ENCODE measurements around the gene CD2. TPM values are rescaled to one million over a fixed set of nuclear protein-coding genes. Genes with fewer than 3 reads are reported as not detected.
A peak's percentile ranks its signal among the peaks of the same experiment; 100 is the strongest.

The CD2 gene
- total and polyA plus RNA-seq, 5 experiments from 2014 or later = 178 to 240 (median 197) TPM

DNA sequence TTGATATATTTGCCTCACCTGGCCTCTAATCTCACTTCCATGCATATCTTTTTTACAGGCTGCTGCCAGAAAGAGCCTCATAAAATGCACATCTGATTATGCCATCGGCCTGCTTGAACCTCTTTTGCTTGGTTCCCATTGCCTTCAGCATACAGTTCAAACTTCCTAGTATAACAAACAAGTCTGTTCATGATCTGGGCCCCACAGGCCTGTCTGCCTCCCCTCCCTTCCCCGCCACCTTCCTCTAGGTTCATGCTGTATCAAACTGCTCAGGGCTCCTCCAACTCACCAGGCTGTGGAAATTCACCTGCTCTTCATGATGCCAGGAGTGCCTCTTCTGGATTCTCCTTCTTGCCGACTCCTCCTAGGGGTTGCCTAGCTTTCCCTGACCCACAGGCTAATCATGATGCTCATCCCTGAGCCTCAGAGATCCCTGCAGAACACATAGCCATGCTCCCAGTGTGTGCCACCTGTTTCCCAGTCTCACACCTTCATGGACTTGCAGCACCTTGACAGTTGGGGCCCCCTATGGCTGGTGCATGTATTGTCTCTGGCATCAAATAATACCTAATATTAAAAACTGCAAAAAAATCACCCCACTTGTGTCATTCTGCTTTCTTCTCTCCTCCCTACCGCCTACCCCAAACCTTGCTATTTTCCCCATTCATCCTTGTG, 33.7 kb upstream of the CD2 start:
- peaks cover 0 to 4% (median 0%) of the 10 kb centered on the region in 9 donors for H3K9me3 Mint-ChIP-seq
- H3K27me3 Mint-ChIP-seq = peaks cover 0 to 2% (median 0%) of the 10 kb centered on the region in 5 donors
- H3K4me1 Mint-ChIP-seq = peaks cover 0 to 4% (median 2%) of the 10 kb centered on the region in 4 donors
- no peak overlapping the region for H3K27ac Mint-ChIP-seq
- POLR2A ChIA-PET = no interaction called here
- no peak overlapping the region for H3K4me3 Mint-ChIP-seq
- no peak for DNase-seq
- peaks cover 0 to 3% (median 0%) of the 10 kb centered on the region in 3 donors for H3K36me3 Mint-ChIP-seq
- ATAC-seq = no peak

DNA sequence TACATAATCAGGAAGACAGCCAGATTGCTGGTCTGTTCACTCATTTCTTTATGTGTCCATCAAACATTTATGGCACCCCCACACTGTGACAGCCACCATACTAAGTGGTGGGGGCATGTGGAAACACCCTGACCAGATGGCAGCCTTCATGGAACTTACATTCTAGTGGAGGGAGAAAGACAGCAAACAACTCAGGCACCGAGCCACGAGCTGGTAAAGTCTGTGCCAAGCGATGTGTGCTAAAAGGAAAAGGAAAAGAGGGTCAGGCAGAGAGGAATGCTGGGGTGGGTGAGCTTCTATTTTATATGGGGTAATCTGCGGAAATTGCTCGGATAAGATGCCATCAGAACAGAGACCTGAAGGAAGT, 33.2 kb upstream of the CD2 start:
- H3K27me3 Mint-ChIP-seq = peaks cover 0 to 1% (median 0%) of the 10 kb centered on the region in 5 donors
- ATAC-seq (no peak), DNase-seq (no peak)
- H3K4me1 Mint-ChIP-seq = peaks cover 2 to 4% (median 2%) of the 10 kb centered on the region in 4 donors
- H3K27ac Mint-ChIP-seq = no peak overlapping the region
- peaks cover 0 to 3% (median 0%) of the 10 kb centered on the region in 3 donors for H3K36me3 Mint-ChIP-seq
- no peak overlapping the region for H3K4me3 Mint-ChIP-seq
- H3K9me3 Mint-ChIP-seq = peaks cover 0 to 4% (median 0%) of the 10 kb centered on the region in 9 donors
- POLR2A ChIA-PET = no interaction called here

DNA sequence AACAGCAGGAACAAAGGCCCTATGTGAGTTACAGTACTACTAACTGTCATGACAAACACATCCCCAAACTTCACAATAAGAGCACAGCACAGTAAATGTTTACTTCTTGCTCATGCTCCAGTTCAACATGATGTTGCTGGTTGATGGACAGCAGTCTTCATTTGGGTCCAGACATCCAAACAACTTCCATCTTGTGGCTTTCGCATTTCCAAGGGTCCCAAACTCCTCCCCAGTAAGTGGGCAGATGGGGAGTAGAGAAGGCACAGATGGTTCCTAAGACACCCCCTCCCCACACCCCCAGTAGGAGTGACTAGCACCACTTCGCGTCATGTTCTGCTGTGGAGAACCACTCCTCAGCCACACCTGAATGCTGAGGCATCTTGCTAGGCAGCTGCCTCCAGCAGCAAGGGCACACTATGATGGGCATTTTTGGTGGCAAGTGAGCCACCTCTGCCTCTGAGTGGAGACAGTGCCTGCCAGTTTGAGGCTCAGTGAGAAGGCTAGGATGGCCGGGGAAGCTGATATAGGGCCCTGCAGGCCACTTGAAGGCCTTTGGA, 32.7 kb upstream of the CD2 start:
- ATAC-seq (no peak), DNase-seq (no peak)
- POLR2A ChIA-PET = no interaction called here
- no peak overlapping the region for H3K27ac Mint-ChIP-seq
- no peak overlapping the region for H3K4me3 Mint-ChIP-seq
- peaks cover 0 to 4% (median 0%) of the 10 kb centered on the region in 9 donors for H3K9me3 Mint-ChIP-seq
- no peaks in the 10 kb centered on the region for H3K27me3 Mint-ChIP-seq
- peaks cover 0 to 3% (median 0%) of the 10 kb centered on the region in 3 donors for H3K36me3 Mint-ChIP-seq
- peaks cover 3 to 7% (median 5%) of the 10 kb centered on the region in 4 donors for H3K4me1 Mint-ChIP-seq

DNA sequence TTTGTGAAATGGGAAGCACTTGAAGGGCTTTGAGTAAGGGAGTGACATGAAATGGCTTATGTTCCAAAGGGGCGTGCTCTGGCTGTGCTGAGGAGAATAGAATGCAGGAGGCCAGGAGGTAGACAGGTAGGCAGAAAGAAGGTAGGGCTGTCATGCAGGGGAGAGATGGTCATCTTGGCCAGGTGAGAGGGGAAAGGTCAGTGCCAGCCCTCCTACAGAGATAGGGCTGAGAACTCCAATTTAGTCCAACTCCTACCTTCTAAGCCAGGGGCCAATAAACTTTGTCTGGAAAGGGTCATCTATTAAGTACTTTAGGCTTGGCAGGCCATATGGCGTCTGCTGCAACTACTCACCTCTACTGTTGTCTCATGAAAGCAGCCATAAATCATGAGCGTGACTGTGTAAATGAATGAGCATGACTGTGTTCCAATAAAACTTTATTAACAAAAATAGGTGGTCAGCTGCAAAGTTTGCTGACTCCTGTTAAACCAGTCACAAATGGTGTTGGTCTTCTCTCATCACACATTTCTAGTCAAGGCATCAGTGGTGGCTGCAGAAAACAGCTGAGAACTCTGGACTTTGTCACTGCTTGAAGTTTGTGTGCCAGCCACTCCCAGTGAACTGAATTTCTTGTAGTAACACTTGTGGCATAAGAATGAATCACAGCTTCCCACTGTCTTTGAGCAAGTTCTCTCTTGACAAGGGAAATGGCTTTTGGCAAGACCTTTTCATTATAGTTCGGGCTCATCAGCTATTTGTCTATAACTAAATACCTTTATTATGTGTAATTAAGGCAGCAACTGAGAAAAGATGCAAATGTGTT, 32.0 kb upstream of the CD2 start:
- H3K36me3 Mint-ChIP-seq = peaks cover 0 to 3% (median 0%) of the 10 kb centered on the region in 3 donors
- H3K4me3 Mint-ChIP-seq = no peak overlapping the region
- H3K4me1 Mint-ChIP-seq = peaks cover 9 to 13% (median 10%) of the 10 kb centered on the region in 4 donors
- ATAC-seq = no peak
- H3K27me3 Mint-ChIP-seq = no peaks in the 10 kb centered on the region
- H3K27ac Mint-ChIP-seq = no peak overlapping the region
- POLR2A ChIA-PET = no interaction called here
- DNase-seq = no peak
- peaks cover 0 to 4% (median 0%) of the 10 kb centered on the region in 9 donors for H3K9me3 Mint-ChIP-seq

DNA sequence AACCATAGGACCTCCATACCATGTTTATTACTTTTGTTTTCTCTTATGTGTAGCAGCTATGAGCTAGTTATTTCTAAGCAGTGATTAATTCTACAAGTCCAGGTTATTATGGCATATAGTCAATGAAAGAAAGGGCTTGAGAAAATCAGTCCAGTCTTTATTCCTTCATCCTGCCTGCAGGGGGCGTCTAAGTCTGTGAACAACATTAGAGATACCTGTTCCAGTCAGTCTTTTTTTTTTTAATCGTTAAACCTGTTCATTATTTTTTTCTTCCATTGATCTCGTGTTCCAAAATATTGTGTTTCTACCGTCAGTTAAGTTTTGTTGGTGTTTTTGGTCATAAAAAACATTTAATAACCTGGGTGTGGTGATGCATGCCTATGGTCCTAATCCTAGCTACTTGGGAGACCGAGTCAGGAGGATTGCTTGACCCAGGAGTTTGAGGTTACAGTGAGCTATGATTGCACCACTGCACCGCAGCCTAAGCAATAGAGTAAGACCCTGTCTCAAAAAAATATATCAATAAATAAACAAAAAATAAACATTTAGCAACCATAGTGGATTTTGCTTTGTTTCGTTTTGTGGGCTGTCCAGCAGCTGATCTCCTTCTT, 29.4 kb upstream of the CD2 start:
- Mint-ChIP-seq H3K27ac (no peak overlapping the region), H3K27me3 (no peaks in the 10 kb centered on the region), H3K4me1 (peaks cover 9 to 14% (median 10%) of the 10 kb centered on the region in 4 donors), H3K36me3 (peaks cover 0 to under 1% (median 0%) of the 10 kb centered on the region in 3 donors), H3K9me3 (peaks cover 0 to under 1% (median 0%) of the 10 kb centered on the region in 9 donors), H3K4me3 (no peak overlapping the region)
- POLR2A ChIA-PET = interaction anchor here (0.7 kb wide), 1 partner anchor 131 kb away, joined by 3 read pairs; no protein-coding TSS in a partner anchor
- peak; percentile 59 to 80 for ATAC-seq
- peak; percentile 59 to 89 (median 71) for DNase-seq

DNA sequence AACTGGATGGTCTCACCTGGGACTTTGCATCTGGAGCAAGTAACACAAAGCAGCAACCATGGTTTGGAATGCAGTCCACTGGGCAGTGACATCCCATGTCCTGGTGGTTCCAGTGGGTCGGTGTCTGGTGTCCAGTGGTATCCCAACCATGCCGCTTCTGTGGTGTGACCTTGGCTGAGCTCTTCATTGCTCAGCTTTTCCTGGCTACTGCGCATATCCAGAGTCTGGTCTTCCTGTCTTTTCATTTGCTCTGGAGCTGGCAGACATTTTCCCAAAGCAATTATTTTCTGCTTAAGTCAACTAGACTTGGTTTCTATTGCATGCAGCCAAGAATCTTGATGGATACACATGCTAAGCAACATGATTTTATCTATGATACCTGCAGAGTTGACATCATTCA, 28.4 kb upstream of the CD2 start:
- ATAC-seq (no peak), DNase-seq (no peak)
- Mint-ChIP-seq H3K27ac (no peak overlapping the region), H3K4me1 (peaks cover 7 to 14% (median 10%) of the 10 kb centered on the region in 4 donors), H3K36me3 (no peaks in the 10 kb centered on the region), H3K4me3 (no peak overlapping the region), H3K9me3 (no peaks in the 10 kb centered on the region), H3K27me3 (no peaks in the 10 kb centered on the region)
- POLR2A ChIA-PET = interaction anchor here (0.7 kb wide), 1 partner anchor 209 kb away, joined by 3 read pairs; no protein-coding TSS in a partner anchor

DNA sequence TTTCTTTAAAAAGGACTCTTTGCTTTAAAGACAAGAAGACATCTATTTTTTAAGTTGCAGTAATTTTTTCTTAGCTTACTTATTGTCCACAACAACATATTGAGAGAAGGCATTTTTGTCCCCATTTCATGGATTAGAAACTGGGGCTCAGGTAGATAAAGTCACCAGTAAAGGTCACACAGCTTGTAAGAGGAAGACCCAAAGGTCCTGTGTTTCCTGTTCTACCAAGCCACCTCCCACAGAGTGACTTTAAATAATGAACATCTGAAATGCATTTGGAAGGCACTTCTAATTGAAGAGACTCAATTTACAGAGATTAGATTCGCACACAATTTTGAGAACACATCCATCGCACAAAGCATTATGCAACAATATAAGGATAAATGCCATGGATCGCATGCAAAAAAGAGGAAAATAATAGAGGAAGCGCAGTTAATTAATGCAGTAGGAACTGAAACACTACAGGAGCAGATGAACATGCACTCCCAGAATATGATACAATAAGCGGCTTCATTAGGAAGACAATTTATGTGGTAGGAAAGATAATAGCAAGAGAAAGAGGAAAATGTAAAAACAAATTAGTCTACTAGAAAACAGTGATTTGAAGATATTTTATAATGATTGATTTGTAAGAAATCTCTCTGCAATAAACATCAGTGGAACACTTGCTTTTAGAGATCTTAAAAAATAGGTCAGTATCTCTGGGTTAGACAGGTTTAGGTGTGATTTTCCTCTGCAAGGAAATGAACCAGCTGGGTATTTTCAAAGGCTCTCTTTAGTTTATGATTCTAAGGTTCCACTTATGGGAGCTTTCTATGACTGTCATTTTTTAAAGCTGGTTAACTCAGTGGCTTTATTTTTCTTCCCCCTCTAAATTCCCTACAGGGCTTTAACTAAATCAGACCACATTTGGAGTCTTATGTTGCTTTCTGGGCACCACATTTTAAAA, 27.1 kb upstream of the CD2 start:
- POLR2A ChIA-PET = interaction anchor here (0.5 to 0.7 kb wide), 2 partner anchors 10 to 157 kb away, joined by 3 to 4 read pairs; no protein-coding TSS in a partner anchor
- H3K9me3 Mint-ChIP-seq = no peaks in the 10 kb centered on the region
- H3K27ac Mint-ChIP-seq = peak overlapping the region in 1 of 10 donors; percentile 3
- peaks cover 7 to 14% (median 10%) of the 10 kb centered on the region in 4 donors for H3K4me1 Mint-ChIP-seq
- H3K27me3 Mint-ChIP-seq = peaks cover 0 to 1% (median 0%) of the 10 kb centered on the region in 5 donors
- DNase-seq (no peak), ATAC-seq (no peak)
- no peaks in the 10 kb centered on the region for H3K36me3 Mint-ChIP-seq
- no peak overlapping the region for H3K4me3 Mint-ChIP-seq

DNA sequence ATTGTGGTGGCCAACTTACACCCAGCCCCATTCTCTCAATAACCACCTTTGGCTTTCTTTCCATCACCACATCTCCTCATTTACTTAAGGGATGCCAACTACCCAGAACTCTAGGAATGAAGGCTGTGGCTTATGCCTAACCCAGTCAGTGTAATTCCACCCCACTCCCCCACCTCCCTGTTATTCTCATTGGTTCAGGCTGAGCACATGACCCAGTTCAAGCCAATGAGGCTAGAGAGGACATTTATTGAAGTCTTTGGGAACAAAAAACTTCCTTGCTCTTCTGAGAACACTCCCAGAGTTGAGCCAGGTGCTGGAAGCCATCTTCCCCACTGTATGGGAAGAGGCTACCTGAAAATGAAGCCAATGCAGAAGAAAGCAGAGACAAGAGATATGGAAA, 22.8 kb upstream of the CD2 start:
- H3K27me3 Mint-ChIP-seq = peaks cover 0 to 1% (median 0%) of the 10 kb centered on the region in 5 donors
- POLR2A ChIA-PET = no interaction called here
- H3K4me1 Mint-ChIP-seq = peaks cover 6 to 10% (median 8%) of the 10 kb centered on the region in 4 donors
- H3K27ac Mint-ChIP-seq = no peak overlapping the region
- H3K4me3 Mint-ChIP-seq = no peak overlapping the region
- DNase-seq (no peak), ATAC-seq (no peak)
- H3K9me3 Mint-ChIP-seq = no peaks in the 10 kb centered on the region
- no peaks in the 10 kb centered on the region for H3K36me3 Mint-ChIP-seq

DNA sequence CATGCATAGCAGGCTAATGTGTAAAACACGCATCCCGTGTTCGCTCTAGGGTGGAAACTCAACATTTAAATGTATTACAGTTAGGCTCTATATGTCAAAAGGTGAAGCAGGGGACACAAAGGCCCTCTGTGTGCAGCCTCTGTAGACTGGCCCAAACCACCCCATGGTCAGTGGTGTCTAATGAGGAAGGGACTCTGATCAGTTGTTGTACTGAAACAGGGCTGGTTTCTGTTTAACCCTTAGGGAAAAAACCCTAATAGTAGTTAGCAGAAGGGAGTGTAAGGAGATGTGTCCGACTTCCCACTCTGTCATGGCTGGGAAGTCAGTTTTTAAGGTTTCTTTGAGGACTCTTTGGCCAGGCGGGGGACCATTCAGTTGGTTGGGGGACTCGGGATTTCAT, 21.5 kb upstream of the CD2 start:
- ATAC-seq = no peak
- Mint-ChIP-seq H3K27ac (no peak overlapping the region), H3K9me3 (no peaks in the 10 kb centered on the region), H3K4me1 (peaks cover 9 to 12% (median 10%) of the 10 kb centered on the region in 4 donors), H3K36me3 (no peaks in the 10 kb centered on the region), H3K27me3 (peaks cover 0 to 1% (median 0%) of the 10 kb centered on the region in 5 donors), H3K4me3 (no peak overlapping the region)
- POLR2A ChIA-PET = interaction anchor here (0.9 kb wide), 1 partner anchor 21 kb away, joined by 3 read pairs; the partner anchor contains the start of gene CD2
- no peak for DNase-seq

DNA sequence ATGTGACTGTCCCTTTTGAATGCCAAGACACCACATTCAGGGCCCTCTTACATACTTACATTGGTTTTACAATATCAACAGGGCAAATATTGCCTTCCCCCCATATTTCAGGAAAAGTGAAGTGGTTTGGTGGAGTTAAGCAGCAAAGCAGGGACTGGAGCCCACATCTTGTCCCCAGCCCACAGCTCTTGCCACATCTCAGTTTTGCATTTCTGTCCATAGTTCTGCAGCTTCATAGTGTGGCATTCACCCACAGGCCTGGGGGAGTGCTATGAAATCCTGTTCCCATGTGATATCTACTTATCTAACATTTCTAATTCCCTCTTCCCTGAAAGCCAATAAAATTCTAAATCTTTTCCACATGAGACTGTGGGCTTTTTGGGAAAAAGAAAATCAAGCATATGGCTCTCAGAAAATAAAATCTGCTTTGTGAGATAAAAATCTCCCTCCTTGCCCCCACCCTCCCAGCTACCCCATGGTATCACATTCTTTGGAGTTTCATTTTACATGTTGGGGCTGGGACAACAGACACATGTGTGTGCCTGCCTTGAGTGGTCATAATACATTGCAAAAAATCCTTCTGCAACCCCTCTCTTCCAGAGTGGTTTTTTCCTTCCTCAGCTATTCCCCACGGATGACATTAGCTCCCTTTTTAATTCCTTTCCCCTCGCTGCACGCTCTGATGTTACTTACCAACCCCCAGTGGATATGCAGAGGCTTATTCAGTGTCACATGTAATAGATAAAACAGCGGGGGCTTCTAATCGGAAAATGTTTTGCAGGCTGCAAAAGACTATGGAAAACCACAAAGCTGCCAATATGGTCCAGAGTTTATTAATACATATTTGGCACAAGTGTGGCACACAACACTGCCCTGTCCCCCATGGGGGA, 20.5 kb upstream of the CD2 start:
- ATAC-seq (no peak), DNase-seq (no peak)
- Mint-ChIP-seq H3K27me3 (peaks cover 0 to 1% (median 0%) of the 10 kb centered on the region in 5 donors), H3K4me3 (no peak overlapping the region), H3K9me3 (no peaks in the 10 kb centered on the region), H3K36me3 (no peaks in the 10 kb centered on the region), H3K4me1 (peaks cover 17 to 22% (median 19%) of the 10 kb centered on the region in 4 donors), H3K27ac (no peak overlapping the region)
- POLR2A ChIA-PET = no interaction called here

DNA sequence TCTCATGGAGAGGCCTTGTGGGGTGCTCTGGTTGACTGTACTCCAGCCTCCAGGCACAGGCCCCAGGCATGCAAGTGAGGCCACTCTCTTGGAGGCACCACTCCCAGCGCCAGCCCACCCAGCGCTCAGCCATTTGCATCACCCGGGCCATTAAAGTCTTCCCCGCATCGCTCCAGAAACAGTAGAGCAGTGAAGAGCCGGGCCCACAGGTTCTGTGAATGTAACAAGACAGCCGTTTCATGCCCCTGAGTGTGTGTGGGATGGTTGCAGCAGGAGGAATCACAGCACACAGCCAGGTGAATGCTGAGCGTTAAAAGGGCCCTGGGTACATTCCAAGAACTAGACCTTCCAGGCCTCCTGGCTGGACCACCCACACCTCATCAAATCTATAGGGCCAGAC, 19.0 kb upstream of the CD2 start:
- H3K36me3 Mint-ChIP-seq = no peaks in the 10 kb centered on the region
- DNase-seq = no peak
- ATAC-seq = no peak
- peak overlapping the region in 3 of 10 donors; percentile 7 to 82 (median 53) for H3K27ac Mint-ChIP-seq
- no peak overlapping the region for H3K4me3 Mint-ChIP-seq
- H3K4me1 Mint-ChIP-seq = peaks cover 26 to 37% (median 34%) of the 10 kb centered on the region in 4 donors
- H3K9me3 Mint-ChIP-seq = peaks cover 0 to 5% (median 0%) of the 10 kb centered on the region in 9 donors
- H3K27me3 Mint-ChIP-seq = peaks cover 0 to 1% (median 0%) of the 10 kb centered on the region in 5 donors
- POLR2A ChIA-PET = no interaction called here

All from naive thymus-derived CD8-positive, alpha-beta T cell (primary cell).